H1 (cell line): ENCODE results near the gene STEAP1B. TPM values are rescaled to one million over a fixed set of nuclear protein-coding genes. Genes with fewer than 3 reads are reported as not detected.

Experiments
- CTCF ChIA-PET: fragments of 300-600 bp; sonication (Branson Sonifier 250); formaldehyde crosslinking; loops from one replicate; lab custom pipeline; 2021; ENCODE audit not compliant: partially characterized antibody; lab: Charles Lee
- POLR2A ChIA-PET: fragments of 300-600 bp; sonication (Branson Sonifier 250); formaldehyde crosslinking; loops from one replicate; lab custom pipeline; 2021; ENCODE audit warnings: inconsistent platforms; ENCODE audit not compliant: partially characterized antibody; lab: Charles Lee
- DNase-seq, 2 experiments: peaks; one replicate each; pipeline versions ENCODE4 v3.0.0 to v3.0.0-alpha.2; 2010 to 2022; ENCODE audit warnings: low spot score in 2 of 2, low read depth in 1 of 2, mixed read lengths in 1 of 2
- FAIRE-seq: peaks from 2 replicates; lab custom pipeline; 2011; peaks lifted over from hg19 to GRCh38; lab: Jason Lieb, UNC
- H2AFZ ChIP-seq: 2 replicates; pipeline ENCODE4 v1.8.1; 2012; ENCODE audit warnings: low read length, inconsistent platforms
- H2AK5ac ChIP-seq: 2 replicates; pipeline ENCODE4 v1.6.1; 2013; ENCODE audit warnings: low read depth, low read length
- H2BK120ac ChIP-seq: replicated peaks from 2 replicates; pipeline ENCODE3; 2013; ENCODE audit warnings: low read depth, low read length, inconsistent platforms
- H2BK12ac ChIP-seq: 2 replicates; pipeline ENCODE4 v1.6.1; 2013; ENCODE audit warnings: low read depth, low read length
- H2BK15ac ChIP-seq: 2 replicates; pipeline ENCODE4 v1.6.1; 2013; ENCODE audit warnings: low read length
- H2BK20ac ChIP-seq: 2 replicates; pipeline ENCODE4 v1.6.1; 2013; ENCODE audit warnings: low read length
- H2BK5ac ChIP-seq: 2 replicates; pipeline ENCODE4 v1.6.1; 2013; ENCODE audit warnings: low read depth, low read length
- H3K14ac ChIP-seq: 2 replicates; pipeline ENCODE4 v1.6.1; 2013; ENCODE audit warnings: inconsistent platforms; ENCODE audit not compliant: insufficient read length
- H3K18ac ChIP-seq: 2 replicates; pipeline ENCODE4 v1.6.1; 2013; ENCODE audit warnings: low read length; ENCODE audit errors: extremely low read depth
- H3K23ac ChIP-seq: 2 replicates; pipeline ENCODE4 v1.6.1; 2013; ENCODE audit warnings: inconsistent platforms; ENCODE audit not compliant: insufficient read length
- H3K23me2 ChIP-seq: 2 replicates; pipeline ENCODE4 v1.6.1; 2013; ENCODE audit warnings: low read depth, low read length
- H3K27ac ChIP-seq: 2 replicates; pipeline ENCODE4 v1.6.1; 2011; ENCODE audit warnings: low read depth, low read length, inconsistent platforms
- H3K27me3 ChIP-seq, 4 experiments: replicated peaks in 1 of 4; 1 replicate in 1 of 4; 2 replicates in 3 of 4; pipeline versions ENCODE4 v1.6.1 to v1.8.1; 2011 to 2013; ENCODE audit warnings: low read length in 3 of 4, mild to moderate bottlenecking in 3 of 4, inconsistent platforms in 2 of 4, mixed read lengths in 2 of 4, moderate library complexity in 1 of 4; ENCODE audit not compliant: control insufficient read depth in 3 of 4, insufficient read depth in 3 of 4; ENCODE audit errors: extremely low read depth in 1 of 4
- H3K36me3 ChIP-seq, 4 experiments: 2 replicates each; pipeline versions ENCODE4 v1.6.1 to v1.8.1; 2011 to 2013; ENCODE audit warnings: mild to moderate bottlenecking in 4 of 4, low read length in 3 of 4, moderate library complexity in 2 of 4, control low read depth in 1 of 4, inconsistent platforms in 1 of 4; ENCODE audit not compliant: insufficient read depth in 4 of 4, control insufficient read depth in 2 of 4
- H3K4ac ChIP-seq: replicated peaks from 2 replicates; pipeline ENCODE3; 2013; ENCODE audit warnings: low read length, low read depth, mixed read lengths, inconsistent platforms; ENCODE audit not compliant: insufficient read length
- H3K4me1 ChIP-seq, 4 experiments: replicated peaks in 1 of 4; 1 replicate in 1 of 4; 2 replicates in 3 of 4; pipeline versions ENCODE4 v1.6.1 to v1.8.1; 2011 to 2013; ENCODE audit warnings: low read length in 3 of 4, inconsistent platforms in 2 of 4, mixed read lengths in 1 of 4; ENCODE audit not compliant: insufficient read depth in 4 of 4, control insufficient read depth in 3 of 4
- H3K4me2 ChIP-seq, 2 experiments: 2 replicates each; pipeline versions ENCODE4 v1.6.1 to v1.8.1; 2011 to 2013; ENCODE audit warnings: low read depth in 2 of 2, low read length in 2 of 2, control low read depth in 1 of 2, inconsistent platforms in 1 of 2, mild to moderate bottlenecking in 1 of 2; ENCODE audit not compliant: insufficient read depth in 1 of 2
- H3K4me3 ChIP-seq, 4 experiments: fragments of 200-600, 300-600 bp in 1 of 4; sonication (generic), shearing (Covaris generic), sonication (Bioruptor Twin) in 1 of 4; 2 replicates each; pipeline versions ENCODE4 v1.5.1 to v1.8.1; 2011 to 2016; ENCODE audit warnings: low read length in 4 of 4, low read depth in 3 of 4, control low read depth in 2 of 4, inconsistent platforms in 2 of 4, mild to moderate bottlenecking in 2 of 4, mixed read lengths in 1 of 4, moderate library complexity in 1 of 4; ENCODE audit not compliant: insufficient read depth in 2 of 4; ENCODE audit errors: extremely low read depth in 1 of 4
- H3K56ac ChIP-seq: replicated peaks from 2 replicates; pipeline ENCODE3; 2013; ENCODE audit warnings: low read depth, mild to moderate bottlenecking, mixed read lengths, low read length, inconsistent platforms; ENCODE audit not compliant: insufficient read length
- H3K79me1 ChIP-seq: 2 replicates; pipeline ENCODE4 v1.6.1; 2013; ENCODE audit warnings: low read depth, low read length, control low read depth
- H3K79me2 ChIP-seq, 2 experiments: 2 replicates each; pipeline versions ENCODE4 v1.6.1 to v1.8.1; 2012 to 2013; ENCODE audit warnings: low read length in 2 of 2, mild to moderate bottlenecking in 2 of 2, inconsistent platforms in 1 of 2; ENCODE audit not compliant: insufficient read depth in 2 of 2, control insufficient read depth in 1 of 2
- H3K9ac ChIP-seq, 4 experiments: replicated peaks in 1 of 4; 1 replicate in 1 of 4; 2 replicates in 3 of 4; pipeline versions ENCODE4 v1.6.1 to v1.8.1; 2011 to 2013; ENCODE audit warnings: low read depth in 3 of 4, low read length in 3 of 4, control low read depth in 2 of 4, mild to moderate bottlenecking in 2 of 4, moderate library complexity in 2 of 4, inconsistent platforms in 1 of 4; ENCODE audit errors: extremely low read depth in 1 of 4
- H3K9me3 ChIP-seq, 2 experiments: 2 replicates each; pipeline versions ENCODE4 v1.6.1 to v1.8.1; 2012 to 2013; ENCODE audit warnings: mild to moderate bottlenecking in 2 of 2, moderate library complexity in 2 of 2, control low read depth in 1 of 2, inconsistent platforms in 1 of 2, low read depth in 1 of 2, low read length in 1 of 2, mixed read lengths in 1 of 2; ENCODE audit not compliant: insufficient read depth in 2 of 2
- H4K20me1 ChIP-seq, 2 experiments: replicated peaks in 1 of 2; 2 replicates each; pipeline versions ENCODE3 to v1.8.1; 2011 to 2013; ENCODE audit warnings: inconsistent platforms in 2 of 2, low read length in 2 of 2, mild to moderate bottlenecking in 1 of 2; ENCODE audit not compliant: insufficient read depth in 2 of 2, control insufficient read depth in 1 of 2
- H4K5ac ChIP-seq: 2 replicates; pipeline ENCODE4 v1.6.1; 2013; ENCODE audit warnings: low read length, low read depth, mixed read lengths, inconsistent platforms; ENCODE audit not compliant: insufficient read length
- H4K8ac ChIP-seq: 2 replicates; pipeline ENCODE4 v1.8.0; 2013; ENCODE audit warnings: mild to moderate bottlenecking, moderate library complexity, low read length, inconsistent platforms; ENCODE audit not compliant: insufficient read depth; ENCODE audit errors: extremely low read depth
- H4K91ac ChIP-seq: replicated peaks from 2 replicates; pipeline ENCODE3; 2013; ENCODE audit warnings: low read length, mixed read lengths, inconsistent platforms; ENCODE audit not compliant: insufficient read length
- ATF2 ChIP-seq: IDR thresholded peaks from 2 replicates; pipeline ENCODE4 v1.6.1; 2012; ENCODE audit warnings: low read length, inconsistent platforms
- BCL11A ChIP-seq, 2 experiments: IDR thresholded peaks; one replicate each; pipeline ENCODE4 v1.6.1; 2011; ENCODE audit warnings: low read depth in 2 of 2, low read length in 2 of 2, mild to moderate bottlenecking in 2 of 2
- CREB1 ChIP-seq: IDR thresholded peaks from 2 replicates; pipeline ENCODE4 v1.6.1; 2012; ENCODE audit warnings: inconsistent platforms
- CTBP2 ChIP-seq: IDR thresholded peaks from 2 replicates; pipeline ENCODE4 v1.7.0; 2011; ENCODE audit warnings: borderline replicate concordance, mild to moderate bottlenecking, moderate library complexity, mixed read lengths, low read length; ENCODE audit not compliant: insufficient read depth, insufficient read length
- JUN ChIP-seq: IDR thresholded peaks from 2 replicates; pipeline ENCODE4 v1.6.1; 2011; ENCODE audit warnings: low read depth, mild to moderate bottlenecking, improper control_type of control experiment, low read length
- KDM4A ChIP-seq: IDR thresholded peaks from one replicate; pipeline ENCODE4 v1.7.1; 2012; ENCODE audit warnings: low read depth, mild to moderate bottlenecking, moderate library complexity, low read length, inconsistent platforms; ENCODE audit not compliant: severe bottlenecking
- MAFK ChIP-seq: IDR thresholded peaks from 2 replicates; pipeline ENCODE4 v1.6.1; 2012; ENCODE audit warnings: low read depth, mild to moderate bottlenecking, improper control_type of control experiment, low read length
- SIX5 ChIP-seq: IDR thresholded peaks from 2 replicates; pipeline ENCODE4 v1.6.1; 2011; ENCODE audit warnings: mild to moderate bottlenecking, low read depth, low read length
- TBP ChIP-seq: IDR thresholded peaks from 2 replicates; pipeline ENCODE4 v1.6.1; 2011; ENCODE audit warnings: low read depth, low read length, improper control_type of control experiment
- TEAD4 ChIP-seq: IDR thresholded peaks from 2 replicates; pipeline ENCODE4 v1.6.1; 2012; ENCODE audit warnings: low read depth, low read length, inconsistent platforms, mixed read lengths
- WGBS, 2 experiments: shearing (Covaris generic) in 1 of 2; methylation state at CpG; one replicate each; pipeline versions ENCODE4 v1.1.6 to v1.1.7; 2013 to 2015; ENCODE audit warnings: low lambda C conversion rate in 2 of 2, mixed read lengths in 2 of 2, inconsistent platforms in 1 of 2, low coverage in 1 of 2, missing lambda C conversion rate in 1 of 2; ENCODE audit not compliant: insufficient replicate concordance in 2 of 2, insufficient coverage in 1 of 2, insufficient read length in 1 of 2; ENCODE audit errors: extremely low coverage in 1 of 2, missing lambda C conversion rate in 1 of 2; 5-methylcytosine and 5-hydroxymethylcytosine counted together
- polyA plus RNA-seq, 7 experiments: library from polyadenylated mRNA; depleted of rRNA in 3 of 7; stranded (reverse) in 5 of 7; unstranded in 2 of 7; fragments of >200 nt in 5 of 7; fragments of 200-250 nt in 2 of 7; gene quantifications; 1 replicate in 5 of 7; 2 replicates in 1 of 7; 4 replicates in 1 of 7; pipeline versions ENCODE4 v1.2.1 to v1.2.3, GENCODE V29; 2011 to 2013; ENCODE audit warnings: missing spikeins in 2 of 7, mixed read lengths in 2 of 7
- total RNA-seq: library from RNA; stranded (reverse); fragmentation: NEBNext Ultra II Directional; extraction: Animal tissue kit (Norgen Biotek cat#: 25700); gene quantifications from 2 replicates; pipeline ENCODE4 v1.2.1, GENCODE V29; 2021
- TF ChIP-seq, protein P1 (sequence below): IDR thresholded peaks from 2 replicates; pipeline ENCODE4 v1.6.1; 2012; ENCODE audit warnings: inconsistent platforms
- TF ChIP-seq, protein P2 (sequence below): IDR thresholded peaks from 2 replicates; pipeline ENCODE4 v1.6.1; 2011; ENCODE audit warnings: low read depth, mild to moderate bottlenecking, low read length; ENCODE audit not compliant: insufficient read depth

Gene STEAP1B
- total and polyA plus RNA-seq, 2 of the 8 experiments (the other 6 are each of a cell fraction or from before 2014, with no cell fraction given) = 5.4 to 8.7 TPM

DNA sequence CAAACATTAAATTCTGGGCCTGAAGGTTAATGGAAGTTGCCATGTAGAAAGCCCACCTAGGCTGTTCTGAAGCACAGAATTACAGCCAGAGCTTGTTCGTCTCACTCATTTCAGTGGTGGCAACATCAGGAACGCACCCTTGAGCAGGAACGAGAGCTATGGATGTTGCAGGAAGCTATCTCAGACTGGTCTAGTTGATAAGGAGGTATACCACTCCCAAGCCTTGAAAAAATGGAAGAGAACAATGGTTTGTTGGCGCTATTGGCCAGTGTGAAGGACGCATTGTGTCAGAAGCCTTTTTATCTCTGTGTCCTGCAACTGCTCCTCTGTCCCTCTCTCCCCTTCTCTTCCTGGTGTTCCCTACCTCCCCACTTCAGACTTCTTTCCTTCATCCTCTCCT lies 82.1 kb downstream of the STEAP1B start:
- no peaks in the 10 kb centered on the region for H4K20me1 ChIP-seq
- no peaks in the 10 kb centered on the region; a peak in 1 of 7 replicates for H3K4me1 ChIP-seq
- H2BK20ac ChIP-seq = no peak overlapping the region
- H3K36me3 ChIP-seq = no peaks in the 10 kb centered on the region
- H4K5ac ChIP-seq = no peak overlapping the region
- H3K27ac ChIP-seq = no peak overlapping the region
- H3K4me2 ChIP-seq = no peak overlapping the region
- no peaks in the 10 kb centered on the region for H3K27me3 ChIP-seq
- H2BK15ac ChIP-seq = no peak overlapping the region
- H3K9me3 ChIP-seq = no peaks in the 10 kb centered on the region
- WGBS, 2 experiments = 92% methylated on average over 5 of the region's 5 CpGs; no CpG with 5 or more reads in 1 of the 2 experiments
- H2BK12ac ChIP-seq = no peak overlapping the region
- H3K4ac ChIP-seq = no peak overlapping the region
- H3K79me1 ChIP-seq = no peaks in the 10 kb centered on the region
- CTCF ChIA-PET = interaction anchor here (1.5 to 3.2 kb wide), 2 partner anchors 35 to 308 kb away, joined by 3 to 7 read pairs; no protein-coding TSS in a partner anchor
- POLR2A ChIA-PET = no interaction called here
- H3K4me3 ChIP-seq = no peak overlapping the region
- no peak overlapping the region for H3K18ac ChIP-seq
- FAIRE-seq (no peak), DNase-seq (no peak)
- H4K8ac ChIP-seq = no peak overlapping the region
- H2AK5ac ChIP-seq = no peak overlapping the region
- no peak overlapping the region for H3K23ac ChIP-seq
- H4K91ac ChIP-seq = no peak overlapping the region
- H3K23me2 ChIP-seq = no peaks in the 10 kb centered on the region
- H3K9ac ChIP-seq = no peak overlapping the region
- H2BK120ac ChIP-seq = no peak overlapping the region
- no peak overlapping the region for H3K56ac ChIP-seq
- no peaks in the 10 kb centered on the region for H3K79me2 ChIP-seq
- no peak overlapping the region for H2BK5ac ChIP-seq
- no peak overlapping the region for H2AFZ ChIP-seq
- H3K14ac ChIP-seq = no peak overlapping the region
- TF ChIP-seq ATF2 (no peak), TBP (no peak), JUN (no peak), CTBP2 (no peak), KDM4A (no peak), MAFK (no peak), TEAD4 (no peak), SIX5 (no peak), CREB1 (no peak), BCL11A (IDR thresholded peaks at IDR 0.05; ENCODE audit: low read depth in 2 of 2, low read length in 2 of 2) (no peak)
- TF ChIP-seq, protein P1, sequence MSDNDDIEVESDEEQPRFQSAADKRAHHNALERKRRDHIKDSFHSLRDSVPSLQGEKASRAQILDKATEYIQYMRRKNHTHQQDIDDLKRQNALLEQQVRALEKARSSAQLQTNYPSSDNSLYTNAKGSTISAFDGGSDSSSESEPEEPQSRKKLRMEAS = no peak
- TF ChIP-seq, protein P2, sequence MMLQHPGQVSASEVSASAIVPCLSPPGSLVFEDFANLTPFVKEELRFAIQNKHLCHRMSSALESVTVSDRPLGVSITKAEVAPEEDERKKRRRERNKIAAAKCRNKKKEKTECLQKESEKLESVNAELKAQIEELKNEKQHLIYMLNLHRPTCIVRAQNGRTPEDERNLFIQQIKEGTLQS = no peak
